HG03280 (cell line): ENCODE measurements around the gene GALK1.

Source experiments
- ATAC-seq: cut with Tn5 transposase; IDR thresholded peaks from one replicate; pipeline ENCODE4 v1.9.1; 2021; ENCODE audit warnings: mild to moderate bottlenecking, moderate library complexity; ENCODE audit not compliant: unreplicated experiment

GALK1 gene

GRCh38 chr17:75751676-75752404 lies 13.2 kb downstream of the GALK1 start:
- ATAC-seq, result no peak

- no peak for ATAC-seq
Measured at GRCh38 chr17:75750661-75751423, 14.2 kb downstream of the GALK1 start.

- no peak for ATAC-seq
Measured at GRCh38 chr17:75749545-75750389, 15.2 kb downstream of the GALK1 start.

GRCh38 chr17:75748706-75749105 lies 16.3 kb downstream of the GALK1 start:
- no peak for ATAC-seq

- no peak for ATAC-seq
Measured at GRCh38 chr17:75743625-75744206, 21.3 kb downstream of the GALK1 start.

- ATAC-seq, result no peak
Measured at GRCh38 chr17:75742337-75742736, 22.7 kb downstream of the GALK1 start.

- ATAC-seq, result no peak
Measured at GRCh38 chr17:75740631-75741077, 24.3 kb downstream of the GALK1 start.

- ATAC-seq, result no peak
Measured at GRCh38 chr17:75740215-75740614, 24.8 kb downstream of the GALK1 start.

GRCh38 chr17:75739801-75740200 lies 25.2 kb downstream of the GALK1 start:
- ATAC-seq, result no peak

GRCh38 chr17:75739174-75739573 lies 25.8 kb downstream of the GALK1 start:
- ATAC-seq, result no peak

GRCh38 chr17:75738218-75738802 lies 26.7 kb downstream of the GALK1 start:
- no peak for ATAC-seq

- ATAC-seq, result no peak
Measured at GRCh38 chr17:75737133-75737962, 27.6 kb downstream of the GALK1 start.

GRCh38 chr17:75736173-75736835 lies 28.7 kb downstream of the GALK1 start:
- no peak for ATAC-seq

GRCh38 chr17:75734674-75735294 lies 30.2 kb downstream of the GALK1 start:
- ATAC-seq, result no peak

- no peak for ATAC-seq
Measured at GRCh38 chr17:75733471-75733870, 31.5 kb downstream of the GALK1 start.

- ATAC-seq, result no peak
Measured at GRCh38 chr17:75731716-75732498, 33.1 kb downstream of the GALK1 start.

GRCh38 chr17:75731086-75731715 lies 33.8 kb downstream of the GALK1 start:
- no peak for ATAC-seq

GRCh38 chr17:75730065-75730464 lies 34.9 kb downstream of the GALK1 start:
- ATAC-seq, result no peak
